GM06990 (cell line): ENCODE data around the gene SLC28A2.
"Not testable (repeated sequence)": the region's sequence is repeated elsewhere in the genome, so short reads cannot be mapped to it uniquely, and the experiment has no call there.

ENCODE experiments used
- DNase-seq: peaks from one replicate; pipeline ENCODE4 v3.0.0-alpha.2; 2011; ENCODE audit not compliant: insufficient read length; ENCODE audit errors: extremely low read depth
- H3K27me3 ChIP-seq: replicated peaks from 2 replicates; pipeline ENCODE4 v1.6.0; 2011; ENCODE audit warnings: low read length; ENCODE audit not compliant: control insufficient read depth, insufficient read depth
- H3K36me3 ChIP-seq: 2 replicates; pipeline ENCODE4 v1.5.1; 2011; ENCODE audit warnings: low read length; ENCODE audit not compliant: control insufficient read depth, insufficient read depth
- H3K4me3 ChIP-seq: replicated peaks from 2 replicates; pipeline ENCODE4 v1.5.1; 2011; ENCODE audit warnings: low read depth, mild to moderate bottlenecking, control low read depth, low read length
- TF ChIP-seq, protein P1 (sequence below): IDR thresholded peaks from 2 replicates; pipeline ENCODE4 v1.5.1; 2011; ENCODE audit warnings: low read length, control low read depth, mild to moderate bottlenecking, inconsistent platforms; ENCODE audit not compliant: insufficient read depth, poor library complexity, severe bottlenecking

Gene SLC28A2

DNA sequence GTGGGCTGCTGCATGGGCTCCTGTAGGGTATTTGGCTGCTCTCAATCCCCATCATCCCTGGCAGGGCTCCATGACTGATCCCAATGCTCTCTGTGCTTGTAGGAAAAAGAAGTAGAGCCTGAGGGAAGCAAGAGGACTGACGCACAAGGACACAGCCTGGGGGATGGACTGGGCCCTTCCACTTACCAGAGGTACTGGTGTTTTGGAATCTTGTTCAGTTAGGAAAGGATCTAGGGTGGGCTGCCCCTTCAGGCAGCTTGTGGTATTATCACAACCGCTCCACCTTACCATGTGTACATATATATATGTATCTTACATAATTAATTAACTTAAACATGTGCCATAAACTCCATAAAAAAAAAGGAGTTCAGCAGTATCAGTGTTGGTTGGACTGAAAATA lies 1.3 kb downstream of the SLC28A2 start:
- TF ChIP-seq, protein P1, sequence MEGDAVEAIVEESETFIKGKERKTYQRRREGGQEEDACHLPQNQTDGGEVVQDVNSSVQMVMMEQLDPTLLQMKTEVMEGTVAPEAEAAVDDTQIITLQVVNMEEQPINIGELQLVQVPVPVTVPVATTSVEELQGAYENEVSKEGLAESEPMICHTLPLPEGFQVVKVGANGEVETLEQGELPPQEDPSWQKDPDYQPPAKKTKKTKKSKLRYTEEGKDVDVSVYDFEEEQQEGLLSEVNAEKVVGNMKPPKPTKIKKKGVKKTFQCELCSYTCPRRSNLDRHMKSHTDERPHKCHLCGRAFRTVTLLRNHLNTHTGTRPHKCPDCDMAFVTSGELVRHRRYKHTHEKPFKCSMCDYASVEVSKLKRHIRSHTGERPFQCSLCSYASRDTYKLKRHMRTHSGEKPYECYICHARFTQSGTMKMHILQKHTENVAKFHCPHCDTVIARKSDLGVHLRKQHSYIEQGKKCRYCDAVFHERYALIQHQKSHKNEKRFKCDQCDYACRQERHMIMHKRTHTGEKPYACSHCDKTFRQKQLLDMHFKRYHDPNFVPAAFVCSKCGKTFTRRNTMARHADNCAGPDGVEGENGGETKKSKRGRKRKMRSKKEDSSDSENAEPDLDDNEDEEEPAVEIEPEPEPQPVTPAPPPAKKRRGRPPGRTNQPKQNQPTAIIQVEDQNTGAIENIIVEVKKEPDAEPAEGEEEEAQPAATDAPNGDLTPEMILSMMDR: peak; percentile 41
- no peak for DNase-seq
- no peaks in the 10 kb centered on the region for H3K36me3 ChIP-seq
- H3K27me3 ChIP-seq: no peaks in the 10 kb centered on the region
- no peak overlapping the region for H3K4me3 ChIP-seq

GRCh38 chr15:45254405-45254804 lies 2.4 kb downstream of the SLC28A2 start:
- TF ChIP-seq, protein P1: no peak
- no peak for DNase-seq

DNA sequence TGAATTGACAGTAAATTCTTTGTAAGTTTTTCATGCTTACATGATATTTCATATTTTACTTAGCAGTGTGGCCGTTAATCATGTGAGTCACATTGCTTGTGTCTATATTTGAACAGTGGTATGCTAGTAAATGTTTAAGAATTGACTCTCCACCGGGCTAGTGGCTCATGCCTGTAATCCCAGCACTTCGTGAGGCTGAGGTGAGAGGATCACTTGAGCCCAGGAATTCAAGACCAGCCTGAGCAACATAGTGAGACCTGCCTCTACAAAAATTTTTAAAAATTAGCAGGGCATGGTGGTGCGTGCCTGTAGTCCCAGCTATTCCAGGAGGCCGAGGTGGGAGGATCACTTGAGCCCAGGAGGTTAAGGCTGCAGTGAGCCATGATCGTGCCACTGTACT lies 2.8 kb downstream of the SLC28A2 start:
- not testable (repeated sequence) for DNase-seq, H3K4me3 ChIP-seq

More at GRCh38 chr15:45254405-45254804, 2.4 kb downstream of the SLC28A2 start:
- H3K27me3 ChIP-seq: no peaks in the 10 kb centered on the region
- H3K4me3 ChIP-seq: no peak overlapping the region
- H3K36me3 ChIP-seq: no peaks in the 10 kb centered on the region

GRCh38 chr15:45259796-45260195 lies 7.8 kb downstream of the SLC28A2 start:
- TF ChIP-seq, protein P1: no peak
- Histone ChIP-seq H3K4me3 (no peak overlapping the region), H3K36me3 (no peaks in the 10 kb centered on the region), H3K27me3 (no peaks in the 10 kb centered on the region)
- DNase-seq: no peak

More for the DNA sequence above, 2.8 kb downstream of the SLC28A2 start:
- H3K27me3 ChIP-seq, H3K36me3 ChIP-seq: not testable (repeated sequence)

- TF ChIP-seq, protein P1: no peak
- no peaks in the 10 kb centered on the region for H3K36me3 ChIP-seq
- no peak overlapping the region for H3K4me3 ChIP-seq
- no peak for DNase-seq
- no peaks in the 10 kb centered on the region for H3K27me3 ChIP-seq
Measured at GRCh38 chr15:45262906-45263461, 10.9 kb downstream of the SLC28A2 start.

- TF ChIP-seq, protein P1: no peak
- Histone ChIP-seq H3K36me3 (no peaks in the 10 kb centered on the region), H3K27me3 (no peaks in the 10 kb centered on the region), H3K4me3 (no peak overlapping the region)
- no peak for DNase-seq
Measured at GRCh38 chr15:45263854-45264253, 11.8 kb downstream of the SLC28A2 start.
